OCI-M2 (cell line): Measurements from ENCODE around the gene SMYD4.
"Not testable (repeated sequence)": the region's sequence is repeated elsewhere in the genome, so short reads cannot be mapped to it uniquely, and the experiment has no call there.

ENCODE experiments used
- DNase-seq: peaks from one replicate; lab custom pipeline; 2025; ENCODE audit not compliant: unreplicated experiment; lab: John Stamatoyannopoulos, UW

SMYD4 gene

GRCh38 chr17:1829216-1829591 lies 498 bp downstream of the SMYD4 start:
- DNase-seq, result no peak

- DNase-seq, result no peak
These were observed 9.0 kb downstream of the SMYD4 start for GRCh38 chr17:1820528-1821252.

GRCh38 chr17:1813088-1813487 lies 16.6 kb downstream of the SMYD4 start:
- no peak for DNase-seq

GRCh38 chr17:1810450-1811103 lies 19.1 kb downstream of the SMYD4 start:
- no peak for DNase-seq

GRCh38 chr17:1809815-1810214 lies 19.9 kb downstream of the SMYD4 start:
- not testable (repeated sequence) for DNase-seq

GRCh38 chr17:1808644-1809043 lies 21.1 kb downstream of the SMYD4 start:
- no peak for DNase-seq

GRCh38 chr17:1807890-1808289 lies 21.8 kb downstream of the SMYD4 start:
- DNase-seq, result no peak

GRCh38 chr17:1803280-1803679 lies 26.4 kb downstream of the SMYD4 start:
- no peak for DNase-seq

- no peak for DNase-seq
These were observed 27.3 kb downstream of the SMYD4 start for GRCh38 chr17:1802429-1802828.

GRCh38 chr17:1800712-1801111 lies 29.0 kb downstream of the SMYD4 start:
- no peak for DNase-seq

GRCh38 chr17:1800240-1800639 lies 29.5 kb downstream of the SMYD4 start:
- DNase-seq, result no peak

- not testable (repeated sequence) for DNase-seq
These were observed 31.9 kb downstream of the SMYD4 start for GRCh38 chr17:1797846-1798245.

GRCh38 chr17:1797323-1797722 lies 32.4 kb downstream of the SMYD4 start:
- no peak for DNase-seq

- no peak for DNase-seq
These were observed 32.9 kb downstream of the SMYD4 start for GRCh38 chr17:1796800-1797199.

GRCh38 chr17:1793447-1793806 lies 36.3 kb downstream of the SMYD4 start:
- DNase-seq, result no peak

GRCh38 chr17:1792495-1793446 lies 36.9 kb downstream of the SMYD4 start:
- DNase-seq, result no peak

GRCh38 chr17:1789936-1790335 lies 39.8 kb downstream of the SMYD4 start:
- no peak for DNase-seq

GRCh38 chr17:1787301-1787902 lies 42.3 kb downstream of the SMYD4 start:
- no peak for DNase-seq

GRCh38 chr17:1786708-1787107 lies 43.0 kb downstream of the SMYD4 start:
- no peak for DNase-seq

GRCh38 chr17:1785930-1786329 lies 43.8 kb downstream of the SMYD4 start:
- DNase-seq, result no peak

GRCh38 chr17:1783834-1784611 lies 45.7 kb downstream of the SMYD4 start:
- DNase-seq, result no peak
